GM18498 (cell line): ENCODE measurements around the gene FBXO27.
A peak's percentile ranks its signal among the peaks of the same experiment; 100 is the strongest.
"Not testable (repeated sequence)": the region's sequence is repeated elsewhere in the genome, so short reads cannot be mapped to it uniquely, and the experiment has no call there.

Experiments
- ATAC-seq: cut with Tn5 transposase; IDR thresholded peaks from one replicate; pipeline ENCODE4 v1.9.1; 2021; ENCODE audit warnings: mild to moderate bottlenecking, moderate library complexity; ENCODE audit not compliant: unreplicated experiment

Gene FBXO27

GRCh38 chr19:38989066-38989605 lies 43.2 kb downstream of the FBXO27 start:
- ATAC-seq: no peak

GRCh38 chr19:38988627-38989026 lies 43.7 kb downstream of the FBXO27 start:
- ATAC-seq: not testable (repeated sequence)

- ATAC-seq: not testable (repeated sequence)
These were observed 44.6 kb downstream of the FBXO27 start for GRCh38 chr19:38987745-38988144.

- ATAC-seq: no peak
These were observed 47.1 kb downstream of the FBXO27 start for GRCh38 chr19:38985262-38985661.

- ATAC-seq: no peak
These were observed 51.6 kb downstream of the FBXO27 start for GRCh38 chr19:38980583-38981374.

GRCh38 chr19:38979812-38980211 lies 52.5 kb downstream of the FBXO27 start:
- no peak for ATAC-seq

- ATAC-seq: no peak
These were observed 54.0 kb downstream of the FBXO27 start for GRCh38 chr19:38978326-38978689.

- ATAC-seq: peak; percentile 71
These were observed 54.7 kb downstream of the FBXO27 start for GRCh38 chr19:38977445-38978325.

GRCh38 chr19:38975861-38976271 lies 56.5 kb downstream of the FBXO27 start:
- ATAC-seq: no peak

- ATAC-seq: no peak
These were observed 57.0 kb downstream of the FBXO27 start, which contains the start of gene FBXO17 for GRCh38 chr19:38975214-38975860. TSS of gene FBXO17 (minus strand) at chr19:38975742. CDS start at chr19:38950319, 25,423 bp downstream.

GRCh38 chr19:38974624-38975213 lies 57.6 kb downstream of the FBXO27 start:
- no peak for ATAC-seq
